Measurements from ENCODE around the gene IFITM5. TPM values are rescaled to one million over a fixed set of nuclear protein-coding genes. Genes with fewer than 3 reads are reported as not detected.

The IFITM5 gene
- total RNA-seq, 1 experiment from 2014 or later: not detected

GRCh38 chr11:284105-285020 is 15.0 kb downstream of the IFITM5 start:
- DNase-seq (ENCODE audit: low read depth): no peak

DNA sequence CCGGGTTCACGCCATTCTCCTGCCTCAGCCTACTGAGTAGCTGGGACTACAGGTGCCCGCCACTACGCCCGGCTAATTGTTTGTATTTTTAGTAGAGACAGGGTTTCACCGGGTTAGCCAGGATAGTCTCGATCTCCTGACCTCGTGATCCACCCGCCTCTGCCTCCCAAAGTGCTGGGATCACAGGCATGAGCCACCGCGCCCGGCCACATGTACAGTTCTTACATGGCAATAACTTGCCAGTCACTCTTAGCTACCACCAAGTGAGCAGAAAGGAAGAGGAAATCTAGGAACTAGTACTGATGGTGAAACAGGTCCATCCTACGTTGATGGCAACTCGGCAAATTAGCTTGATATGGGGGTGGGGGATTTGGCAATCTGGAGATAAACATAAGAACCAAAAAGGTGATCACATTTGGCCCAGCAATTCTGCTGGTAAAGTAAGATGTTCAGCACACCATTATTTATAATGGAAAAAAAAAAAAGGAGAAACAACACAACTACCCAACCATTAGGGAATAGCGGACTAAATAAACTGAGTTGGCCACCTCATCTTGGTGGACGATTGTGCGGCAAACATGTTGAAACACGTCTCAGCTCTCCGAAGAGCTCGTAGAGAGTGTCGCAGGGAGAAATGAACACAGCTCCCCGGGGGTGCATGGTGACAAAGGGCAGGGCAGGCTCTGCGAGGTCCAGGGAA is 15.8 kb downstream of the IFITM5 start:
- no peak for DNase-seq (ENCODE audit: low read depth)

DNA sequence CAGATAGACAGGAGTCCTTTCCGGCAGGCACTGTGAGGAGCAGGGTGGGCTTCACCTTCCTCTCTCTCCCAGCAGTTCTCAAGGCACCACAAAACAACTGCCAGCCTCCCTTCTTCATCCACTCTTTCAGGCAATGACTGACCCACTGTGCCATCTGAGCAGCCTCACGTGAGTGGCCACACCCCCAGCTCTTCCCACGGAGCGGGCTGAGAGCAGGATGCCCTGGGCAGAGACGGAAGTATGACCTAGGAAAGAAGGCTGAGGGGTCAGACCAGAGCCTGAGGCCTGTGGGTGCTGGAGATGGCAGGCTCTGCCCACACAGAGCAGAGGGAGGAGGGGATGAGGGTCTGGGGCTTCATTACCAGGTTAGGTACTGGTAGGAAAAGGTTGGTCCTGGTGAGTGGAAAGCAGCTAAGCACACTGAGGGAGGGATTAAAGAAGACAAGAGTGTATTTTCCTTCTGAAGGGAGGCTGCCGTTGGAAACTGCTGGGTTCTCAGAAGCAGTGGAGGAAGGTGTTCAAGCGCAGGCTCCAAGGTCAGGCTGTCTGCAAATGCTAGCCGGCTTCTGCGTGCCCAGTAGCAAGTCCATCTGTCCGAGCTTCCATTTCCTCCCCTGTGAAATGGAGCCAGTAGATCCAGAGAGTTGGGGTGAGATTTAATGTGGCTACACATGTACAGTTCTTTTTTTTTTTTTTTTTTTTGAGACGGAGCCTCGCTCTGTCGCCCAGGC is 16.5 kb downstream of the IFITM5 start:
- DNase-seq (ENCODE audit: low read depth): no peak

GRCh38 chr11:282171-282570 is 17.2 kb downstream of the IFITM5 start:
- no peak for DNase-seq (ENCODE audit: low read depth)

DNA sequence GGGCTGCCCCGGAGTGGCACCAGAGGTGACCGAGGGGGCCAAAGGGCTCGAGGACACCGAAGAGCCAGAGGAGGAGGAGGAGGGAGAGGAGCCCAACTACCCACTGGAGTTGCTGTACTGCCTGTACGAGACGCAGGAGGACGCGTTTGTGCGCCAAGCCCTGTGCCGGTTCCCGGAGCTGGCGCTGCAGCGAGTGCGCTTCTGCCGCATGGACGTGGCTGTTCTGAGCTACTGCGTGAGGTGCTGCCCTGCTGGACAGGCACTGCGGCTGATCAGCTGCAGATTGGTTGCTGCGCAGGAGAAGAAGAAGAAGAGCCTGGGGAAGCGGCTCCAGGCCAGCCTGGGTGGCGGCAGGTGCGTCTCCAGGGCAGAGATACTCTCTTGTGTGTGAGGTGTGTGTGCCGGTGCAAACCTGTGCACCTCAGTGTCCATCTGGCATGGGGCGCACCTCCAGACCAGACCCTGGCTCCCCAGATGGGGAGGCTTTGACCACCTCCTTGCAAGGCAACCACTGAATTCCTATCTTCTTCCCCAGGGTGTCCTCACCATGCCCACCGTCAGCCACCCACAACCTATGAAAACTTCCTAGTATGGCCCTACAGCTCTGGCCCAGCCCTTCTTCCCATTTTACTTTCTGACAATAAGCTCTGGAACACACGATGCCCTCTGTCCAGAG is 17.7 kb downstream of the IFITM5 start:
- no peak for DNase-seq (ENCODE audit: low read depth)

GRCh38 chr11:280706-281485 is 18.4 kb downstream of the IFITM5 start:
- DNase-seq (ENCODE audit: low read depth): no peak

- no peak for DNase-seq (ENCODE audit: low read depth)
Measured at GRCh38 chr11:279966-280705, 19.2 kb downstream of the IFITM5 start.

GRCh38 chr11:279040-279965 is 20.0 kb downstream of the IFITM5 start:
- DNase-seq (ENCODE audit: low read depth): no peak

- DNase-seq (ENCODE audit: low read depth): no peak
Measured at GRCh38 chr11:278001-278951, 21.1 kb downstream of the IFITM5 start, which contains the start of gene NLRP6. NLRP6 (plus strand) TSS chr11:278407; CDS start chr11:278570, 163 bp downstream.

GRCh38 chr11:276219-276618 is 23.1 kb downstream of the IFITM5 start:
- DNase-seq (ENCODE audit: low read depth): no peak

- no peak for DNase-seq (ENCODE audit: low read depth)
Measured at GRCh38 chr11:272931-273198, 26.5 kb downstream of the IFITM5 start.

DNA sequence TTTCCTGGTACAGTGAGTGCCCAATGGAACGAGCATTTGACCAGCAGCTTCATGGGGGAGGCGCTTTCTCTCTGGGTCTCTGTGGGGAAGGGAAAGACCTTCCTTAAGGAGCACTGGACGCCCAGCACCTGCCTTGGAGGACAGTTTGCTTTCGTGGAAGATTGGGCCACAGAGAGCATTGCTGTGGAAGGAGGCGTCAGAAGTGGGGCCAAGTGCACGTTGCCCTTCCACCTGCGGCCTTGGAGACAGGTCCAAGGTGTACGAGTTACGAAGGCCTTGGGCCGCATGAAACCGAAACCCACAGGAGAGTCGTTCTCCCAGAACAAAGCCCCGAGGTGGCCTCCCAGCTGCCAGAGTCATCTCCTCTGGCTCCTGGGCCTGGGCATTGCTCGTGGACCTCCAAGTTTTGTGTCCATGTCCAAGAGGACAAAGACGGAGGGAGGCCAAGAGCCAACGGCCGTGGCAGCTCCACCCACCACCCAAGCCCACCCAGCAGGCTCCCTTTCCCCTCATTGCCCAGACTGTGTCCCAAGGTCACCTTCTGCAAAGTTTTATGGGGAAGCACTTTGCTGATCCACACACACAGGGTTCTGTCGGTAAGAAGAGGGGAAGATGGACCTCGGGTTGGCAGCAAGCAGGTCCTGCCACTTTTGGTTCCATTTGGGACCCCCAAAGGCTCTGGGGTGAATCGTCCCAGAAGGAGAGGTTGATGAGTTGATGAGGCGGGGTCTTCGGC is 27.0 kb downstream of the IFITM5 start:
- no peak for DNase-seq (ENCODE audit: low read depth)

GRCh38 chr11:271319-271715 is 28.0 kb downstream of the IFITM5 start:
- DNase-seq (ENCODE audit: low read depth): no peak

GRCh38 chr11:270451-271318 is 28.6 kb downstream of the IFITM5 start:
- DNase-seq (ENCODE audit: low read depth): no peak

DNA sequence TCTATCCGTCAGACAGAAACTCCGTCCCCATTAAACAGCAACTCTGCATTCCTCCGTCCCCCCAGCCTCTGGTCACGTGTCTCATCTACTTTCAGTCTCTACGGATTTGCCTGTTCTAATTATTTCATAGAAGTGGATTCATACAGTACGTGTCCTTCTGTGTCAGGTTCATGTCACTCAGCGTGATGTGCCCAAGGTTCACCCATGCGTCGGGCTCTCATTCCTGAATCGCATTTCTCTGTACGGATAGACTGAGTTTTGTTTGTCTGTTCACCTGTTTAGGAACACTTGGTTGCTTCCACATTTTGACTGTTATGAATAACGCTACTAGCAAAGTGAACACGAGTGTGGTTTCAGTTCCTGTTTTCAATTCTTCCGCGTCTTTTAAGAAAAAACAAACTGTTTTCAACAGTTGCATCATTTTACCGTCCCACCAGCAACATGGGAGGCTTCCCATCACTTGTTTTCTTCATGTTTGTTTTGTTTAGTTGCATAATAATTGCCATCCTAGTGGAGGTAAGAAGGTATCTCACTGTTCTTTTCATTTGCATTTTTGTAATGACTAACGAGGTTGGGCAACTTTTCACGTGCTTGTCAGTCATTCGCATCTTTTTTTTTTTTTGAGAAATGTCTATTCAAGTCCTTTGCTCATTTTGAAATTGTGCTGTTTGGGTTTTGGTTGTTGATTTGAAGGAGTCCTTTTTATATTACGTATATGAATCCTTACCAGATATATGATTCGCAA is 30.0 kb downstream of the IFITM5 start:
- DNase-seq (ENCODE audit: low read depth): peak; percentile 42

Data from LHCN-M2 (cell line).